Pancreas (tissue), 10 donors: ENCODE data around the gene GRM7. TPM values are rescaled to one million over a fixed set of nuclear protein-coding genes. Genes with fewer than 3 reads are reported as not detected.

Experiments
- ATAC-seq, 4 donors: fragments of 200-7000 bp; cut with Tn5 transposase; one replicate each; pipeline versions ENCODE4 v1.8.0 to v1.9.1; 2020; ENCODE audit warnings: mild to moderate bottlenecking in 4 of 4, moderate library complexity in 4 of 4
- DNase-seq, 6 donors: peaks; one replicate each; pipeline ENCODE4 v3.0.0-alpha.2; 2020
- FAIRE-seq: peaks from 2 replicates; lab custom pipeline; 2012; peaks lifted over from hg19 to GRCh38; lab: Jason Lieb, UNC
- H3K27ac ChIP-seq, 4 donors: fragments of 200-600 bp; sonication (generic); 1 replicate in 3 of 4; 2 replicates in 1 of 4; pipeline versions ENCODE4 v1.5.0 to v1.8.0; 2020
- H3K27me3 ChIP-seq, 4 donors: fragments of 200-600 bp; one replicate each; pipeline ENCODE4 v1.8.0; 2021
- H3K36me3 ChIP-seq, 3 donors: fragments of 200-600 bp; sonication (generic) in 1 of 3; one replicate each; pipeline versions ENCODE4 v1.5.0 to v1.8.0; 2020 to 2021
- H3K4me1 ChIP-seq, 3 donors: fragments of 200-600 bp; one replicate each; pipeline ENCODE4 v1.8.0; 2021
- H3K4me3 ChIP-seq, 4 donors: fragments of 200-600 bp; sonication (generic) in 2 of 4; one replicate each; pipeline versions ENCODE4 v1.5.0 to v1.8.0; 2020 to 2021
- H3K9me3 ChIP-seq, 4 donors: fragments of 200-600 bp; one replicate each; pipeline ENCODE4 v1.8.0; 2021
- CTCF ChIP-seq, 4 donors: fragments of 200-600 bp; sonication (generic) in 3 of 4; IDR thresholded peaks; one replicate each; pipeline versions ENCODE4 v1.5.0 to v1.8.0; 2021; ENCODE audit warnings: antibody characterized with exemption in 4 of 4
- WGBS, 2 donors: extraction: QIAGEN DNeasy Blood & Tissue Kit; methylation state at CpG; one replicate each; pipeline ENCODE4 v1.1.7; 2013; 5-methylcytosine and 5-hydroxymethylcytosine counted together
- intact Hi-C, 3 donors: fragments of 100-400 bp; cut with DNase I; formaldehyde crosslinking; loops; one replicate each; pipeline versions ENCODE4 v1.11.1 to v1.14.2; 2022
- polyA plus RNA-seq, 2 donors: library from polyadenylated mRNA; stranded (reverse); fragments of 200-250 nt; gene quantifications; one replicate each; pipeline ENCODE4 v1.2.3, GENCODE V29; 2013
- total RNA-seq, 6 donors: library from RNA; stranded (reverse); fragmentation: NEBNext Ultra II Directional in 4 of 6; extraction: Animal tissue kit (Norgen Biotek cat#: 25700) in 4 of 6; gene quantifications; one replicate each; pipeline versions ENCODE4 v1.2.1 to v1.2.4, GENCODE V29; 2021 to 2023
- donor health status: healthy with polysubstance abuse.
- donor health status: DM: no; HTN: no; CAD: no; lungs with moderate emphysema.
- donor health status: DM: no; HTN: no; CAD: no.
- donor health status: control.
- donor health status: control.
- donor health status: Bipolar disorder and iron deficiency.
- donor health status: DM: yes; HTN: yes; CAD: no.
- donor health status: DM: no; HTN: no; CAD: no.
- donor health status: DM: no; HTN: no; CAD: no.
- donor health status: DM: yes; HTN: yes; CAD: no.

Gene GRM7
- total and polyA plus RNA-seq, 8 donors: 0.03 to 0.28 (median 0.18) TPM; not detected in 4

- TF ChIP-seq CTCF (IDR thresholded peaks at IDR 0.05): no peak
- FAIRE-seq (no peak), DNase-seq (no peak), ATAC-seq (no peak)
- Histone ChIP-seq H3K27ac (no peak overlapping the region), H3K27me3 (no peaks in the 10 kb centered on the region), H3K9me3 (no peaks in the 10 kb centered on the region), H3K36me3 (no peaks in the 10 kb centered on the region), H3K4me1 (no peaks in the 10 kb centered on the region), H3K4me3 (no peak overlapping the region)
- 58 to 71% methylated on average over 1 of the region's 1 CpG for WGBS, 2 donors
- intact Hi-C loops: no loop called here
Observed at GRCh38 chr3:7581831-7582230, 720.9 kb downstream of the GRM7 start.

- no peak for TF ChIP-seq CTCF (IDR thresholded peaks at IDR 0.05)
- Histone ChIP-seq H3K4me1 (no peaks in the 10 kb centered on the region), H3K27me3 (no peaks in the 10 kb centered on the region), H3K36me3 (no peaks in the 10 kb centered on the region), H3K9me3 (no peaks in the 10 kb centered on the region), H3K4me3 (no peak overlapping the region), H3K27ac (no peak overlapping the region)
- intact Hi-C loops: no loop called here
- 31 to 34% methylated on average over 3 of the region's 3 CpGs for WGBS, 2 donors
- DNase-seq (no peak), FAIRE-seq (no peak), ATAC-seq (no peak)
Observed at GRCh38 chr3:7585052-7585451, 724.1 kb downstream of the GRM7 start.

- Histone ChIP-seq H3K4me3 (no peak overlapping the region), H3K9me3 (no peaks in the 10 kb centered on the region), H3K27me3 (no peaks in the 10 kb centered on the region), H3K27ac (no peak overlapping the region), H3K4me1 (no peaks in the 10 kb centered on the region), H3K36me3 (no peaks in the 10 kb centered on the region)
- intact Hi-C loops: no loop called here
- no peak for FAIRE-seq
- ATAC-seq: no peak
- no peak for DNase-seq
- no peak for TF ChIP-seq CTCF (IDR thresholded peaks at IDR 0.05)
- WGBS, 2 donors: 74 to 84% methylated on average over 4 of the region's 4 CpGs
Observed at GRCh38 chr3:7588236-7588635, 727.3 kb downstream of the GRM7 start.

DNA sequence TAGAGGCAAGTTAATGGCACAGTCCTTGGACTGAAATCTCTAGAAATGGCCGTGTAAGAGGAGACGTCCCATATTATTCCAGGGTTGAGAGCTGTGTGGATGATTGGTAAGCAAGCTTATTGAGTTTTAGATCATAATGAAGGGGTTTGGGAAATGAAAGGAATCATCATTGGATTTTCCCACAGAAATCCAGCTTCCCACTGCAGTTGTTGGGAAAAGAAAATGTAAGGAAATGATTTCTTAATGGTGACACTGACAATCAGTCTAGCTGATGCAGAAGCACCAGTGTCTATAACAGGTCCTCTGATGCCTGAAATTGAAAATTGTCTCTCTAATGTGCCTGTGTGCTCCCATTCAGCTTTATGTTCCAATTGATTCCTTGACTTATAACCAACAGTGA is 728.6 kb downstream of the GRM7 start:
- no peak for FAIRE-seq
- H3K27me3 ChIP-seq: no peaks in the 10 kb centered on the region
- 62 to 72% methylated on average over 2 of the region's 2 CpGs for WGBS, 2 donors
- H3K4me3 ChIP-seq: no peak overlapping the region
- ATAC-seq: no peak
- no peaks in the 10 kb centered on the region for H3K36me3 ChIP-seq
- intact Hi-C loops: no loop called here
- H3K4me1 ChIP-seq: no peaks in the 10 kb centered on the region
- no peak for DNase-seq
- TF ChIP-seq CTCF (IDR thresholded peaks at IDR 0.05): no peak
- H3K9me3 ChIP-seq: no peaks in the 10 kb centered on the region
- no peak overlapping the region for H3K27ac ChIP-seq

DNA sequence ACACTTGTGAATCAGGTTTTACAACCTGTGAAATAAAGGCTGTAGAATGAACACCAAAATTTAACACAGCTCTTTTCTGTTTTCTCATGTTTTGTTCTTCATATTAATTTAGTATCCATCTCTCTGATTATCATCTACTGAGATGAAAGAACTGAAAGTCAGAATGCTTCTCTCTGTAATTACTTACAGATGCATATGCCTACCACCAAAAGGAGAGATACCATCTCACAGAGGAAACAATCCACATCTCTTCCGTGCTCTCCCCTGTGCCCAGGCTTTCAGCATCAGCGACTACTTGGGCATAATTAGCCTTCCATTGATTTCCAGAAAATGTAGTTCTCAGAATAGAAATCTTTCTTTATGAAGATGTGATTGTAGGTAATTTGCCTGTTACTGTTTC is 741.4 kb downstream of the GRM7 start:
- ATAC-seq (no peak), DNase-seq (no peak), FAIRE-seq (no peak)
- no peak for TF ChIP-seq CTCF (IDR thresholded peaks at IDR 0.05)
- WGBS, 2 donors: 64 to 70% methylated on average over 2 of the region's 2 CpGs
- no peaks in the 10 kb centered on the region for H3K9me3 ChIP-seq
- no peaks in the 10 kb centered on the region for H3K27me3 ChIP-seq
- H3K27ac ChIP-seq: no peak overlapping the region
- intact Hi-C loops: no loop called here
- H3K4me1 ChIP-seq: no peaks in the 10 kb centered on the region
- H3K4me3 ChIP-seq: no peak overlapping the region
- no peaks in the 10 kb centered on the region for H3K36me3 ChIP-seq
